GM10248 (cell line): ENCODE data around the gene SPRED2.

Experiments used
- CTCF ChIA-PET: fragments of 300-600 bp; sonication (Branson Sonifier 250); formaldehyde crosslinking; extraction: SDS; loops from one replicate; lab custom pipeline; 2021; ENCODE audit warnings: antibody characterized with exemption; lab: Yijun Ruan, JAX
- POLR2A ChIA-PET: fragments of 350-650 bp; sonication (Branson Sonifier 250); formaldehyde crosslinking; extraction: SDS; loops from one replicate; lab custom pipeline; 2020; ENCODE audit warnings: antibody characterized with exemption; lab: Yijun Ruan, JAX
- DNase-seq: peaks from one replicate; pipeline ENCODE4 v3.0.0; 2012; ENCODE audit errors: extremely low spot score
- TF ChIP-seq, protein P1 (sequence below): IDR thresholded peaks from 2 replicates; pipeline ENCODE4 v1.5.1; 2012; ENCODE audit warnings: mild to moderate bottlenecking, low read depth; ENCODE audit errors: extremely low read depth, missing control alignments, control extremely low read depth

SPRED2 gene

DNA sequence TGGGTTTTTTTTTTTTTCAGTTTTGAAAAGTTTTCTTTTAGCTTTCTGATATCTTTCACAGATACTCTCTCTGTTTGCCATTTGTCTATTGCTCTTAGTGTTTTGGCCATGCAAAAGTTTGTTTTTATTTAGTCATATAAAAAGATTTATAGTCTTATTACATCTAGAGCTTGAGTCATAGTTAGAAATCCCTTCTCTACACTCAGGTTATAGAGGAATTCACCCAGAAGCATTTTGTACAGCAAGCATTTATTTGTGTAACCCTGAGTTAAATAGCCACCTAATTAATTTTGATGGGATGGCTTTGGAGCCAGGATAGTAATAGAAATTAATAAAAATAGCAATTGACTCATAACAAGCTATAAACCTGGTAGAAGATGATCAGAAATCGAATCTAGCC lies 169.1 kb downstream of the SPRED2 start:
- TF ChIP-seq, protein P1, sequence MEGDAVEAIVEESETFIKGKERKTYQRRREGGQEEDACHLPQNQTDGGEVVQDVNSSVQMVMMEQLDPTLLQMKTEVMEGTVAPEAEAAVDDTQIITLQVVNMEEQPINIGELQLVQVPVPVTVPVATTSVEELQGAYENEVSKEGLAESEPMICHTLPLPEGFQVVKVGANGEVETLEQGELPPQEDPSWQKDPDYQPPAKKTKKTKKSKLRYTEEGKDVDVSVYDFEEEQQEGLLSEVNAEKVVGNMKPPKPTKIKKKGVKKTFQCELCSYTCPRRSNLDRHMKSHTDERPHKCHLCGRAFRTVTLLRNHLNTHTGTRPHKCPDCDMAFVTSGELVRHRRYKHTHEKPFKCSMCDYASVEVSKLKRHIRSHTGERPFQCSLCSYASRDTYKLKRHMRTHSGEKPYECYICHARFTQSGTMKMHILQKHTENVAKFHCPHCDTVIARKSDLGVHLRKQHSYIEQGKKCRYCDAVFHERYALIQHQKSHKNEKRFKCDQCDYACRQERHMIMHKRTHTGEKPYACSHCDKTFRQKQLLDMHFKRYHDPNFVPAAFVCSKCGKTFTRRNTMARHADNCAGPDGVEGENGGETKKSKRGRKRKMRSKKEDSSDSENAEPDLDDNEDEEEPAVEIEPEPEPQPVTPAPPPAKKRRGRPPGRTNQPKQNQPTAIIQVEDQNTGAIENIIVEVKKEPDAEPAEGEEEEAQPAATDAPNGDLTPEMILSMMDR = no peak
- DNase-seq = no peak
- POLR2A ChIA-PET = no interaction called here
- CTCF ChIA-PET = interaction anchor here (0.8 to 2.1 kb wide), 6 partner anchors 9 to 310 kb away, joined by 3 to 7 read pairs (median 4); no protein-coding TSS in a partner anchor

DNA sequence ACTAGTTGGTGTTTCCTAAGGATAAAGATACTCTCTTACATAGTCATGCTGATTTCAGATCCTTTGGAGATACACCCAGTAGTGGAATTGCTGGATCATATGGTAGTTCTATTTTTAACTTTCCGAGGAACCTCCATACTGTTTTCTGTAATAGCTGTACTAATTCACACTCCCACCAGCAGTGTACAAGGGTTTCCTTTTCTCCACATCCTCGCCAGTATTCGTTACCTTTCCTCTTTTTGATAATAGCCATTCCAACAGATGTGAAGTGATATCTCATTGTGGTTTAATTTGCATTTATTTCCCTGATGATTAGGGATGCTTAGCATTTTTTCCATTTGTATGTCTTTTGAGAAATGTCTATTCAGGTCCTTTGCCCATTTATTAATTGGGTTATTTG lies 170.7 kb downstream of the SPRED2 start:
- CTCF ChIA-PET = no interaction called here
- DNase-seq = no peak
- TF ChIP-seq, protein P1 = no peak
- POLR2A ChIA-PET = no interaction called here
